ENCODE results near the gene LDLRAP1.

GRCh38 chr1:25562101-25562927 lies 18.9 kb downstream of the LDLRAP1 start:
- no peak for TF ChIP-seq CTCF (conservative IDR thresholded peaks at IDR 0.05; ENCODE audit: low read length)
- TF ChIP-seq EZH2phosphoT487 (IDR thresholded peaks at IDR 0.05; ENCODE audit: borderline replicate concordance): no peak
